ENCODE results near the gene TCP10L. TPM values are rescaled to one million over a fixed set of nuclear protein-coding genes. Genes with fewer than 3 reads are reported as not detected.

Gene TCP10L
- total and polyA plus RNA-seq, 2 of the 4 experiments (the other 2 are of a cell fraction), result 0.09 TPM; not detected in 1

GRCh38 chr21:32549886-32550285 lies 35.4 kb downstream of the TCP10L start:
- H4K91ac ChIP-seq (ENCODE audit: insufficient read depth, low read depth, low read length), result no peak overlapping the region
- no CpG with 5 or more reads among the region's 3 CpGs for WGBS, 2 experiments (ENCODE audit: extremely low coverage in 2 of 2, insufficient read length in 1 of 2)
- no peak overlapping the region for H3K23ac ChIP-seq (ENCODE audit: low read depth, low read length)
- no peak overlapping the region for H2BK20ac ChIP-seq (ENCODE audit: low read depth, low read length)
- H3K4me2 ChIP-seq (ENCODE audit: low read depth, low read length), result no peak overlapping the region
- H3K4me3 ChIP-seq (ENCODE audit: insufficient read depth, low read depth, low read length), result no peak overlapping the region
- H2BK120ac ChIP-seq (ENCODE audit: low read depth, low read length), result no peak overlapping the region
- H4K20me1 ChIP-seq (ENCODE audit: insufficient read depth, low read length), result no peaks in the 10 kb centered on the region
- no peak overlapping the region for H3K14ac ChIP-seq (replicated peaks; ENCODE audit: low read depth, low read length)
- H3K56ac ChIP-seq (ENCODE audit: extremely low read depth, insufficient read depth, low read length), result no peak overlapping the region
- no peaks in the 10 kb centered on the region for H3K9me3 ChIP-seq (ENCODE audit: control insufficient read depth, insufficient read depth, low read length)
- H2AK5ac ChIP-seq (ENCODE audit: low read depth, low read length), result no peak overlapping the region
- no peak overlapping the region for H2AFZ ChIP-seq (replicated peaks; ENCODE audit: low read length, poor library complexity)
- DNase-seq, result no peak
- no peaks in the 10 kb centered on the region; the same call in 1 of the 2 replicates for H3K4me1 ChIP-seq (ENCODE audit: control insufficient read depth, insufficient read depth, low read length)
- H2AK9ac ChIP-seq (replicated peaks; ENCODE audit: low read depth, low read length, poor library complexity), result no peak overlapping the region
- H3K36me3 ChIP-seq (ENCODE audit: control insufficient read depth, insufficient read depth, low read length), result no peaks in the 10 kb centered on the region
- H3K9ac ChIP-seq (ENCODE audit: low read depth, low read length), result no peak overlapping the region
- no TSS peak for BruUV-seq (replicated peaks)
- ChIA-PET CTCF (no interaction called here), POLR2A (ENCODE audit: unreplicated experiment) (no interaction called here)
- H4K8ac ChIP-seq (ENCODE audit: low read depth in 2 of 2, low read length in 2 of 2), result no peak overlapping the region
- H3K27ac ChIP-seq (ENCODE audit: insufficient read depth, low read length), result no peak overlapping the region
- no peak overlapping the region for H3K4ac ChIP-seq (ENCODE audit: low read depth, low read length)
- no peak overlapping the region for H2BK15ac ChIP-seq (ENCODE audit: low read depth, low read length)
- no peak overlapping the region for H3K18ac ChIP-seq (ENCODE audit: low read depth, low read length)
- H3K27me3 ChIP-seq (ENCODE audit: control insufficient read depth, insufficient read depth, low read length), result no peaks in the 10 kb centered on the region; the same call in 1 of the 2 replicates
- H4K5ac ChIP-seq (ENCODE audit: low read depth, low read length), result no peak overlapping the region
- in situ Hi-C loops (cut with MboI; ENCODE audit: low sequenced_read_pairs) (no loop called here), dilution Hi-C loops (cut with HindIII; ENCODE audit: low sequenced_read_pairs, unreplicated experiment) (no loop called here), intact Hi-C loops (cut with micrococcal nuclease) (no loop called here)
- no peaks in the 10 kb centered on the region for H3K9me1 ChIP-seq (ENCODE audit: insufficient read depth, low read length)
- ATAC-seq (ENCODE audit: low read depth), result no peak
- TF ChIP-seq RAD21 (IDR thresholded peaks at IDR 0.05; ENCODE audit: low read length) (no peak), MAZ (IDR thresholded peaks at IDR 0.05; ENCODE audit: borderline replicate concordance, low read depth, low read length) (no peak), RFX5 (IDR thresholded peaks at IDR 0.05; ENCODE audit: low read depth, low read length) (no peak), MXI1 (IDR thresholded peaks at IDR 0.05; ENCODE audit: borderline replicate concordance, low read depth, low read length) (no peak), SMC3 (IDR thresholded peaks at IDR 0.05; ENCODE audit: low read depth, low read length) (no peak), FOS (IDR thresholded peaks at IDR 0.05; ENCODE audit: low read depth, low read length) (no peak), CEBPB (IDR thresholded peaks at IDR 0.05; ENCODE audit: low read depth, low read length) (no peak), USF2 (IDR thresholded peaks at IDR 0.05; ENCODE audit: low read depth, low read length) (no peak), MAFK (IDR thresholded peaks at IDR 0.05; ENCODE audit: low read depth, low read length) (no peak), RCOR1 (IDR thresholded peaks at IDR 0.05; ENCODE audit: insufficient replicate concordance, low read length) (no peak), ELK1 (IDR thresholded peaks at IDR 0.05; ENCODE audit: borderline replicate concordance, low read depth, low read length) (no peak), POLR2A (IDR thresholded peaks at IDR 0.05; ENCODE audit: low read depth, low read length) (no peak)
- H2BK5ac ChIP-seq (ENCODE audit: low read depth, low read length, poor library complexity, severe bottlenecking), result no peak overlapping the region
- no peaks in the 10 kb centered on the region for H3K79me1 ChIP-seq (ENCODE audit: low read depth in 1 of 2, low read length in 2 of 2)

All from IMR-90 (cell line).